Progenitor cell of endocrine pancreas (in vitro differentiated cells): ENCODE data around the gene ISX. TPM values are rescaled to one million over a fixed set of nuclear protein-coding genes. Genes with fewer than 3 reads are reported as not detected.

Experiments used
- DNase-seq: peaks from one replicate; pipeline ENCODE4 v3.0.0; 2021; ENCODE audit warnings: low spot score; ENCODE audit not compliant: unreplicated experiment
- H3K27ac Mint-ChIP-seq: 2 replicates; pipeline ENCODE4 v1.8.0; 2021; ENCODE audit warnings: mild to moderate bottlenecking, moderate library complexity, mixed read lengths
- H3K27me3 Mint-ChIP-seq: 2 replicates; pipeline ENCODE4 v1.8.0; 2021; ENCODE audit warnings: mixed read lengths
- H3K36me3 Mint-ChIP-seq: 2 replicates; pipeline ENCODE4 v1.8.0; 2022; ENCODE audit warnings: mixed read lengths; ENCODE audit not compliant: insufficient read depth
- H3K4me1 Mint-ChIP-seq: 2 replicates; pipeline ENCODE4 v1.8.0; 2021; ENCODE audit warnings: low read depth, mixed read lengths
- H3K4me3 Mint-ChIP-seq: 2 replicates; pipeline ENCODE4 v1.8.0; 2021; ENCODE audit warnings: low read depth, mild to moderate bottlenecking, moderate library complexity, mixed read lengths
- H3K9me3 Mint-ChIP-seq: 2 replicates; pipeline ENCODE4 v1.8.0; 2021; ENCODE audit warnings: low read depth, mixed read lengths
- CTCF ChIP-seq: fragments of 200-600 bp; sonication (generic); IDR thresholded peaks from one replicate; pipeline ENCODE4 v1.5.0; 2021; ENCODE audit warnings: antibody characterized with exemption, mild to moderate bottlenecking; ENCODE audit not compliant: unreplicated experiment
- total RNA-seq: library from RNA; stranded (reverse); gene quantifications from 2 replicates; pipeline ENCODE4 v1.2.1, GENCODE V29; 2021

Gene ISX
- total RNA-seq, 1 donor from 2014 or later = 8.9 TPM

GRCh38 chr22:35059632-35060031, 6.3 kb upstream of the ISX start:
- Mint-ChIP-seq H3K27ac (no peak overlapping the region), H3K4me3 (no peak overlapping the region), H3K4me1 (peaks cover 11% of the 10 kb centered on the region), H3K27me3 (no peaks in the 10 kb centered on the region), H3K36me3 (no peaks in the 10 kb centered on the region), H3K9me3 (peaks cover 10% of the 10 kb centered on the region)
- DNase-seq = no peak
- no peak for TF ChIP-seq CTCF

- Mint-ChIP-seq H3K4me1 (peaks cover 44% of the 10 kb centered on the region), H3K27me3 (no peaks in the 10 kb centered on the region), H3K36me3 (no peaks in the 10 kb centered on the region), H3K9me3 (peaks cover 4% of the 10 kb centered on the region), H3K4me3 (peak overlapping the region; percentile 35), H3K27ac (peak overlapping the region; percentile 89)
- DNase-seq = no peak
- no peak for TF ChIP-seq CTCF
Observed at GRCh38 chr22:35064664-35065063, 1.3 kb upstream of the ISX start.

- Mint-ChIP-seq H3K9me3 (peaks cover 3% of the 10 kb centered on the region), H3K27ac (peak overlapping the region; percentile 93), H3K4me3 (peak overlapping the region; percentile 63), H3K27me3 (no peaks in the 10 kb centered on the region), H3K36me3 (no peaks in the 10 kb centered on the region), H3K4me1 (peaks cover 46% of the 10 kb centered on the region)
- DNase-seq = no peak
- TF ChIP-seq CTCF = no peak
Observed at GRCh38 chr22:35065183-35065582, 775 bp upstream of the ISX start.

- Mint-ChIP-seq H3K36me3 (peaks cover 5% of the 10 kb centered on the region), H3K9me3 (peaks cover 3% of the 10 kb centered on the region), H3K27ac (peak overlapping the region; percentile 93), H3K27me3 (no peaks in the 10 kb centered on the region), H3K4me1 (peaks cover 47% of the 10 kb centered on the region), H3K4me3 (peak overlapping the region; percentile 63)
- no peak for DNase-seq
- no peak for TF ChIP-seq CTCF
Observed at GRCh38 chr22:35066768-35067167, 810 bp downstream of the ISX start.

GRCh38 chr22:35069541-35069940, 3.6 kb downstream of the ISX start:
- H3K27ac Mint-ChIP-seq = no peak overlapping the region
- no peak for DNase-seq
- peaks cover 39% of the 10 kb centered on the region for H3K4me1 Mint-ChIP-seq
- peaks cover 5% of the 10 kb centered on the region for H3K36me3 Mint-ChIP-seq
- no peak for TF ChIP-seq CTCF
- no peaks in the 10 kb centered on the region for H3K27me3 Mint-ChIP-seq
- H3K9me3 Mint-ChIP-seq = no peaks in the 10 kb centered on the region
- H3K4me3 Mint-ChIP-seq = no peak overlapping the region
